ENCODE results near the gene DCLRE1A. TPM values are rescaled to one million over a fixed set of nuclear protein-coding genes. Genes with fewer than 3 reads are reported as not detected.

DCLRE1A gene
- total RNA-seq, 4 donors from 2014 or later, result 4.0 to 7.7 (median 6.0) TPM

- no peaks in the 10 kb centered on the region for H3K4me1 ChIP-seq
- no peaks in the 10 kb centered on the region for H3K9me3 ChIP-seq
- H3K36me3 ChIP-seq, result no peaks in the 10 kb centered on the region
- H3K27ac ChIP-seq, result no peak overlapping the region
- no peak for TF ChIP-seq POLR2A (IDR thresholded peaks at IDR 0.05)
- no peak for TF ChIP-seq CTCF (IDR thresholded peaks at IDR 0.05)
- no peaks in the 10 kb centered on the region for H3K27me3 ChIP-seq
- DNase-seq, result no peak
- no peak overlapping the region for H3K4me3 ChIP-seq
Observed at GRCh38 chr10:113867904-113868303, 14.0 kb upstream of the DCLRE1A start.

GRCh38 chr10:113866551-113867394, 12.9 kb upstream of the DCLRE1A start:
- Histone ChIP-seq H3K4me3 (no peak overlapping the region), H3K36me3 (peaks cover 0 to 3% (median 0%) of the 10 kb centered on the region in 3 donors), H3K9me3 (no peaks in the 10 kb centered on the region), H3K27ac (no peak overlapping the region), H3K4me1 (no peaks in the 10 kb centered on the region), H3K27me3 (no peaks in the 10 kb centered on the region)
- no peak for DNase-seq
- TF ChIP-seq POLR2A (IDR thresholded peaks at IDR 0.05) (no peak), CTCF (IDR thresholded peaks at IDR 0.05) (no peak)

DNA sequence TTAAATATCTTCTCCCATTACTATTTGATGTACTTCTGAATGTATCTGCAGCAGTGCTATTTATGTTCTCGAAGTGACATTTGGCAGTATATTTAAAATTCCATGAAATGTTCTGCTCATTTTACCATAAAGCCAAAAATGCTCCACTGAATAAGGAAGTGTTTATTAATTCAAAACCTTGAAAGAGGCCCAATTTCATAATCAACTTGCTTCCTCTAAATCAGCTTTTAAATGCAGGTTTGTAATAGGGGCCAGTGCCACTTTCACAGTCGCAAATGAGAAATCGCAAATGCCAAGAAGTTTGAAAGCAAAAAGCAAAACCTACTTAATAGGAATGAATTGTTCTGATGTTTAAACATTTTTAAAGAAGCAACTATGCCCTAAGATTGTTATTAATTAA, 12.0 kb upstream of the DCLRE1A start:
- TF ChIP-seq POLR2A (IDR thresholded peaks at IDR 0.05) (no peak), CTCF (IDR thresholded peaks at IDR 0.05) (no peak)

DNA sequence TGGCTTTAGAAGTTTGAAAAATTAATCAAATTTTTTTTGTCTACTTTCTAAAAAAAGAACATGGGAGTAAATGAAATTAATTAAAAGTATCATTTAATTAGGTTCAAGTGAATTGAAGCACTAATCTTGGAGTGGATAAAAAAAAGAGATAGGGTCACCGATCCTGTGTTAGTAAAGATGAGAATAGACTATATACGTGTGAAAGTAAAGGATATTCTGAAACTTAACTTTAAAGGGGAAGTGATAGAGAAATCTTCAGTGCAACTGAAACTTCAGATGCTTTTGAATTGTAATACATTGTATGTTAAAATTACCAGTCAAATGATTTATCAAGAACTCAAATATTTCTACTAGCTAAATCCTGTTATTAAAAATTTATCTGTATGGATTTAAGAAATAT, 5.4 kb upstream of the DCLRE1A start:
- Histone ChIP-seq H3K27ac (no peak overlapping the region), H3K4me1 (peaks cover 0 to 29% (median 2%) of the 10 kb centered on the region in 4 donors), H3K36me3 (peaks cover 0 to 29% (median 0%) of the 10 kb centered on the region in 3 donors), H3K4me3 (no peak overlapping the region), H3K9me3 (no peaks in the 10 kb centered on the region), H3K27me3 (no peaks in the 10 kb centered on the region)
- DNase-seq, result no peak
- TF ChIP-seq POLR2A (IDR thresholded peaks at IDR 0.05), result no peak
- no peak for TF ChIP-seq CTCF (IDR thresholded peaks at IDR 0.05)

More for the DNA sequence above, 12.0 kb upstream of the DCLRE1A start:
- Histone ChIP-seq H3K4me1 (no peaks in the 10 kb centered on the region), H3K27ac (no peak overlapping the region), H3K9me3 (no peaks in the 10 kb centered on the region), H3K27me3 (no peaks in the 10 kb centered on the region), H3K36me3 (peaks cover 0 to 11% (median 0%) of the 10 kb centered on the region in 3 donors), H3K4me3 (no peak overlapping the region)
- no peak for DNase-seq

- H3K4me1 ChIP-seq, result peaks cover 0 to 29% (median 2%) of the 10 kb centered on the region in 4 donors
- H3K36me3 ChIP-seq, result peaks cover 0 to 29% (median 0%) of the 10 kb centered on the region in 3 donors
- no peak overlapping the region for H3K4me3 ChIP-seq
- no peaks in the 10 kb centered on the region for H3K9me3 ChIP-seq
- no peaks in the 10 kb centered on the region for H3K27me3 ChIP-seq
- DNase-seq, result no peak
- no peak overlapping the region for H3K27ac ChIP-seq
- TF ChIP-seq POLR2A (IDR thresholded peaks at IDR 0.05) (no peak), CTCF (IDR thresholded peaks at IDR 0.05) (no peak)
Observed at GRCh38 chr10:113858541-113858940, 4.7 kb upstream of the DCLRE1A start.

Data from Peyer's patch (tissue), 4 donors.